Brain pericyte (primary cell): Measurements from ENCODE around the gene DLG1.

Experiments used
- DNase-seq: peaks from one replicate; pipeline ENCODE4 v3.0.0-alpha.2; 2012; ENCODE audit warnings: low read depth, low spot score

DLG1 gene

GRCh38 chr3:197248341-197248740, 50.1 kb downstream of the DLG1 start:
- DNase-seq, result no peak

- no peak for DNase-seq
Observed at GRCh38 chr3:197244751-197245150, 53.7 kb downstream of the DLG1 start.

- DNase-seq, result no peak
Observed at GRCh38 chr3:197242784-197243432, 55.5 kb downstream of the DLG1 start.

- no peak for DNase-seq
Observed at GRCh38 chr3:197241173-197241572, 57.2 kb downstream of the DLG1 start.

- no peak for DNase-seq
Observed at GRCh38 chr3:197239857-197240256, 58.6 kb downstream of the DLG1 start.

GRCh38 chr3:197238842-197239241, 59.6 kb downstream of the DLG1 start:
- DNase-seq, result no peak

- no peak for DNase-seq
Observed at GRCh38 chr3:197237897-197238296, 60.5 kb downstream of the DLG1 start.

- no peak for DNase-seq
Observed at GRCh38 chr3:197236362-197236761, 62.0 kb downstream of the DLG1 start.

GRCh38 chr3:197234947-197235914, 63.2 kb downstream of the DLG1 start:
- DNase-seq, result no peak

GRCh38 chr3:197231321-197231720, 67.1 kb downstream of the DLG1 start:
- no peak for DNase-seq

- no peak for DNase-seq
Observed at GRCh38 chr3:197229836-197230235, 68.6 kb downstream of the DLG1 start.

- DNase-seq, result no peak
Observed at GRCh38 chr3:197229178-197229577, 69.2 kb downstream of the DLG1 start.

- DNase-seq, result no peak
Observed at GRCh38 chr3:197227780-197228574, 70.4 kb downstream of the DLG1 start.

- no peak for DNase-seq
Observed at GRCh38 chr3:197226179-197226578, 72.2 kb downstream of the DLG1 start.

GRCh38 chr3:197225579-197225978, 72.8 kb downstream of the DLG1 start:
- DNase-seq, result no peak

- DNase-seq, result no peak
Observed at GRCh38 chr3:197224034-197224444, 74.4 kb downstream of the DLG1 start.

GRCh38 chr3:197222937-197223370, 75.5 kb downstream of the DLG1 start:
- no peak for DNase-seq

GRCh38 chr3:197219619-197220018, 78.8 kb downstream of the DLG1 start:
- DNase-seq, result no peak

GRCh38 chr3:197218210-197218609, 80.2 kb downstream of the DLG1 start:
- no peak for DNase-seq

- no peak for DNase-seq
Observed at GRCh38 chr3:197216914-197217313, 81.5 kb downstream of the DLG1 start.

GRCh38 chr3:197216169-197216860, 82.1 kb downstream of the DLG1 start:
- no peak for DNase-seq
